ENCODE data around the gene ACSL3. TPM values are rescaled to one million over a fixed set of nuclear protein-coding genes. Genes with fewer than 3 reads are reported as not detected.
A peak's percentile ranks its signal among the peaks of the same experiment; 100 is the strongest.

The ACSL3 gene
- total RNA-seq, 1 experiment from 2014 or later = 100 TPM

DNA sequence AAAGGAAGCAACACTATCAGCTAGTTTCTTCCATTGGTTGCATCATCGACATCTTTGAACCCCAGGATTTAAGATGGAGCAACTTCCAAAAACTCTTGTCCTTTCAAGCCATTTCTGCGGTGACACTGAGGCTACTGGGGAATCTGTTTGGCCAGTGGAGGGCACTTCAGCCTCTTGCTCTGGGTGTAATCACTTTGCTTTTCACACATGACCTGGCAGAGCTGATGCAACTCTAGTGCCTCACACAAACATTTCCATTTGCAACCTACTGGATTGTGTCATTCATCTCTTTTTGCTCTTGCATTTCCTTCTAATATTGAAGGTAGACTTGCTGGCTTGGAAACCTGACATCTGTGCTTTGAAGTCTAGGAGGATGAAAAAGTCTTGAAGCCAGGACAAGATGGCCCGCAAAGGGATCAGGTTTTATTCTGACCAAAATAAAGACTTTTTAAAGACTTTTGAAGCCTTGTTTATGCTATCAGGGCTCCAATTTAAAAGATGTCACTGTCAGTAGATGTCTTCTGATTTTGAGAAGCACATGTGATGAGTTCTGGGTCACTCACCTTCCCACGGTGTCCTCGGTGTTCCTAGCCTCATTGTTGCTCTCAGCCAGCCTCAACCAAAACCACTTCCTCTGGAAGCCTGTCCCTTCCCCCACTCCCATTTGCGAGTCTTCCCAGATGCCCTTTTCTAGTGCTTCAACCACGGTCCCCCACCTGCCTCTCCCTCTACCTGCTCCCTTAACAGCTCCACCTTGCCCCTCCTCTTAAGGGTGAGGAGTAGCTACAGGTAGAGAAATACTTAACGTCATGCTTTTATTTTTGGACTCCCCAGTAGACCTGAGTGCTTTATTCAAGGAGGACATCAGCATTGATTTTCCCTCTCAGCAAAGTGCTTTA lies 121.4 kb downstream of the ACSL3 start:
- H3K4me3 Mint-ChIP-seq = no peak overlapping the region
- POLR2A ChIA-PET = no interaction called here
- TF ChIP-seq, protein P1, sequence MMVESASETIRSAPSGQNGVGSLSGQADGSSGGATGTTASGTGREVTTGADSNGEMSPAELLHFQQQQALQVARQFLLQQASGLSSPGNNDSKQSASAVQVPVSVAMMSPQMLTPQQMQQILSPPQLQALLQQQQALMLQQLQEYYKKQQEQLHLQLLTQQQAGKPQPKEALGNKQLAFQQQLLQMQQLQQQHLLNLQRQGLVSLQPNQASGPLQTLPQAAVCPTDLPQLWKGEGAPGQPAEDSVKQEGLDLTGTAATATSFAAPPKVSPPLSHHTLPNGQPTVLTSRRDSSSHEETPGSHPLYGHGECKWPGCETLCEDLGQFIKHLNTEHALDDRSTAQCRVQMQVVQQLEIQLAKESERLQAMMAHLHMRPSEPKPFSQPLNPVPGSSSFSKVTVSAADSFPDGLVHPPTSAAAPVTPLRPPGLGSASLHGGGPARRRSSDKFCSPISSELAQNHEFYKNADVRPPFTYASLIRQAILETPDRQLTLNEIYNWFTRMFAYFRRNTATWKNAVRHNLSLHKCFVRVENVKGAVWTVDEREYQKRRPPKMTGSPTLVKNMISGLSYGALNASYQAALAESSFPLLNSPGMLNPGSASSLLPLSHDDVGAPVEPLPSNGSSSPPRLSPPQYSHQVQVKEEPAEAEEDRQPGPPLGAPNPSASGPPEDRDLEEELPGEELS (CRISPR knock-in tag; IDR thresholded peaks at IDR 0.05) = no peak
- peak; percentile 99 for TF ChIP-seq GABPB1 (CRISPR knock-in tag; IDR thresholded peaks at IDR 0.05)
- no peak for TF ChIP-seq ETV6 (CRISPR knock-in tag; IDR thresholded peaks at IDR 0.05)
- TF ChIP-seq, protein P2, sequence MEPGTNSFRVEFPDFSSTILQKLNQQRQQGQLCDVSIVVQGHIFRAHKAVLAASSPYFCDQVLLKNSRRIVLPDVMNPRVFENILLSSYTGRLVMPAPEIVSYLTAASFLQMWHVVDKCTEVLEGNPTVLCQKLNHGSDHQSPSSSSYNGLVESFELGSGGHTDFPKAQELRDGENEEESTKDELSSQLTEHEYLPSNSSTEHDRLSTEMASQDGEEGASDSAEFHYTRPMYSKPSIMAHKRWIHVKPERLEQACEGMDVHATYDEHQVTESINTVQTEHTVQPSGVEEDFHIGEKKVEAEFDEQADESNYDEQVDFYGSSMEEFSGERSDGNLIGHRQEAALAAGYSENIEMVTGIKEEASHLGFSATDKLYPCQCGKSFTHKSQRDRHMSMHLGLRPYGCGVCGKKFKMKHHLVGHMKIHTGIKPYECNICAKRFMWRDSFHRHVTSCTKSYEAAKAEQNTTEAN (CRISPR knock-in tag; IDR thresholded peaks at IDR 0.05) = no peak
- TF ChIP-seq, protein P3, sequence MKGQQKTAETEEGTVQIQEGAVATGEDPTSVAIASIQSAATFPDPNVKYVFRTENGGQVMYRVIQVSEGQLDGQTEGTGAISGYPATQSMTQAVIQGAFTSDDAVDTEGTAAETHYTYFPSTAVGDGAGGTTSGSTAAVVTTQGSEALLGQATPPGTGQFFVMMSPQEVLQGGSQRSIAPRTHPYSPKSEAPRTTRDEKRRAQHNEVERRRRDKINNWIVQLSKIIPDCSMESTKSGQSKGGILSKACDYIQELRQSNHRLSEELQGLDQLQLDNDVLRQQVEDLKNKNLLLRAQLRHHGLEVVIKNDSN (CRISPR knock-in tag; IDR thresholded peaks at IDR 0.05) = 0 out of 2 replicates have a peak, but pooled peaks have one; percentile 28
- TF ChIP-seq, protein P4, sequence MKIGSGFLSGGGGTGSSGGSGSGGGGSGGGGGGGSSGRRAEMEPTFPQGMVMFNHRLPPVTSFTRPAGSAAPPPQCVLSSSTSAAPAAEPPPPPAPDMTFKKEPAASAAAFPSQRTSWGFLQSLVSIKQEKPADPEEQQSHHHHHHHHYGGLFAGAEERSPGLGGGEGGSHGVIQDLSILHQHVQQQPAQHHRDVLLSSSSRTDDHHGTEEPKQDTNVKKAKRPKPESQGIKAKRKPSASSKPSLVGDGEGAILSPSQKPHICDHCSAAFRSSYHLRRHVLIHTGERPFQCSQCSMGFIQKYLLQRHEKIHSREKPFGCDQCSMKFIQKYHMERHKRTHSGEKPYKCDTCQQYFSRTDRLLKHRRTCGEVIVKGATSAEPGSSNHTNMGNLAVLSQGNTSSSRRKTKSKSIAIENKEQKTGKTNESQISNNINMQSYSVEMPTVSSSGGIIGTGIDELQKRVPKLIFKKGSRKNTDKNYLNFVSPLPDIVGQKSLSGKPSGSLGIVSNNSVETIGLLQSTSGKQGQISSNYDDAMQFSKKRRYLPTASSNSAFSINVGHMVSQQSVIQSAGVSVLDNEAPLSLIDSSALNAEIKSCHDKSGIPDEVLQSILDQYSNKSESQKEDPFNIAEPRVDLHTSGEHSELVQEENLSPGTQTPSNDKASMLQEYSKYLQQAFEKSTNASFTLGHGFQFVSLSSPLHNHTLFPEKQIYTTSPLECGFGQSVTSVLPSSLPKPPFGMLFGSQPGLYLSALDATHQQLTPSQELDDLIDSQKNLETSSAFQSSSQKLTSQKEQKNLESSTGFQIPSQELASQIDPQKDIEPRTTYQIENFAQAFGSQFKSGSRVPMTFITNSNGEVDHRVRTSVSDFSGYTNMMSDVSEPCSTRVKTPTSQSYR (CRISPR knock-in tag; IDR thresholded peaks at IDR 0.05) = no peak
- TF ChIP-seq, protein P5, sequence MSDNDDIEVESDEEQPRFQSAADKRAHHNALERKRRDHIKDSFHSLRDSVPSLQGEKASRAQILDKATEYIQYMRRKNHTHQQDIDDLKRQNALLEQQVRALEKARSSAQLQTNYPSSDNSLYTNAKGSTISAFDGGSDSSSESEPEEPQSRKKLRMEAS (CRISPR knock-in tag; IDR thresholded peaks at IDR 0.05) = peak; percentile 38; the same call in 1 of the 2 replicates
- TF ChIP-seq IRF2 (CRISPR knock-in tag; IDR thresholded peaks at IDR 0.05; ENCODE audit: borderline replicate concordance, low read depth) = no peak
- ATAC-seq = peak; percentile 79
- H3K36me3 Mint-ChIP-seq = peaks cover 35% of the 10 kb centered on the region
- peak; percentile 46 for DNase-seq (ENCODE audit: low spot score)
- CTCF ChIA-PET = interaction anchor here (1.0 to 2.1 kb wide), 3 partner anchors 10 to 291 kb away, joined by 3 to 14 read pairs (median 10); no protein-coding TSS in a partner anchor
- peaks cover 40% of the 10 kb centered on the region for H3K9me3 Mint-ChIP-seq
- peaks cover 11% of the 10 kb centered on the region for H3K27me3 Mint-ChIP-seq (ENCODE audit: low read depth)
- H3K27ac Mint-ChIP-seq = no peak overlapping the region
- H3K4me1 Mint-ChIP-seq = peaks cover 30% of the 10 kb centered on the region

DNA sequence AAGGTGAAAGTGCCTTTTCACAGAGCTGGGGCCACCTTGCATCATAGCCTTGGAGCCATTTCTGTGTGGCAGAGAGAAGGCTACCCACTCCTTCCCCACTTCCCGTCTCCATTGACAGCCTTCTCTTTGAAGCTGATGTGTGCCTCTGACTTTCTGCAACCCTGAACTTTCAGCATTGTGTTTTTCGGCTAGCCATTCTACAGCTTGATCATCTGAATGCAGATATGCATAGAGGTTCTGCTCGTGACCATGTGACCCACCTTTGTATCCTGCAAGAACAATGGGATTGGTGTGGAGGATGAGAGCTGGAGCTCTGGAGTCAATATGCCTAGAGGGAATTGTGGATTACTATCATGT lies 122.1 kb downstream of the ACSL3 start:
- Mint-ChIP-seq H3K9me3 (peaks cover 44% of the 10 kb centered on the region), H3K4me3 (no peak overlapping the region), H3K4me1 (peaks cover 30% of the 10 kb centered on the region), H3K36me3 (peaks cover 39% of the 10 kb centered on the region), H3K27ac (no peak overlapping the region; the same call in 1 of the 2 replicates), H3K27me3 (ENCODE audit: low read depth) (peaks cover 11% of the 10 kb centered on the region)
- CTCF ChIA-PET = interaction anchor here (1.0 to 2.1 kb wide), 3 partner anchors 11 to 292 kb away, joined by 3 to 14 read pairs (median 10); no protein-coding TSS in a partner anchor
- no peak for TF ChIP-seq FOXP1 (CRISPR knock-in tag; IDR thresholded peaks at IDR 0.05; ENCODE audit: borderline replicate concordance)
- TF ChIP-seq, protein P6, sequence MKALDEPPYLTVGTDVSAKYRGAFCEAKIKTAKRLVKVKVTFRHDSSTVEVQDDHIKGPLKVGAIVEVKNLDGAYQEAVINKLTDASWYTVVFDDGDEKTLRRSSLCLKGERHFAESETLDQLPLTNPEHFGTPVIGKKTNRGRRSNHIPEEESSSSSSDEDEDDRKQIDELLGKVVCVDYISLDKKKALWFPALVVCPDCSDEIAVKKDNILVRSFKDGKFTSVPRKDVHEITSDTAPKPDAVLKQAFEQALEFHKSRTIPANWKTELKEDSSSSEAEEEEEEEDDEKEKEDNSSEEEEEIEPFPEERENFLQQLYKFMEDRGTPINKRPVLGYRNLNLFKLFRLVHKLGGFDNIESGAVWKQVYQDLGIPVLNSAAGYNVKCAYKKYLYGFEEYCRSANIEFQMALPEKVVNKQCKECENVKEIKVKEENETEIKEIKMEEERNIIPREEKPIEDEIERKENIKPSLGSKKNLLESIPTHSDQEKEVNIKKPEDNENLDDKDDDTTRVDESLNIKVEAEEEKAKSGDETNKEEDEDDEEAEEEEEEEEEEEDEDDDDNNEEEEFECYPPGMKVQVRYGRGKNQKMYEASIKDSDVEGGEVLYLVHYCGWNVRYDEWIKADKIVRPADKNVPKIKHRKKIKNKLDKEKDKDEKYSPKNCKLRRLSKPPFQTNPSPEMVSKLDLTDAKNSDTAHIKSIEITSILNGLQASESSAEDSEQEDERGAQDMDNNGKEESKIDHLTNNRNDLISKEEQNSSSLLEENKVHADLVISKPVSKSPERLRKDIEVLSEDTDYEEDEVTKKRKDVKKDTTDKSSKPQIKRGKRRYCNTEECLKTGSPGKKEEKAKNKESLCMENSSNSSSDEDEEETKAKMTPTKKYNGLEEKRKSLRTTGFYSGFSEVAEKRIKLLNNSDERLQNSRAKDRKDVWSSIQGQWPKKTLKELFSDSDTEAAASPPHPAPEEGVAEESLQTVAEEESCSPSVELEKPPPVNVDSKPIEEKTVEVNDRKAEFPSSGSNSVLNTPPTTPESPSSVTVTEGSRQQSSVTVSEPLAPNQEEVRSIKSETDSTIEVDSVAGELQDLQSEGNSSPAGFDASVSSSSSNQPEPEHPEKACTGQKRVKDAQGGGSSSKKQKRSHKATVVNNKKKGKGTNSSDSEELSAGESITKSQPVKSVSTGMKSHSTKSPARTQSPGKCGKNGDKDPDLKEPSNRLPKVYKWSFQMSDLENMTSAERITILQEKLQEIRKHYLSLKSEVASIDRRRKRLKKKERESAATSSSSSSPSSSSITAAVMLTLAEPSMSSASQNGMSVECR (CRISPR knock-in tag; IDR thresholded peaks at IDR 0.05; ENCODE audit: borderline replicate concordance) = no peak
- no peak for TF ChIP-seq NFATC4 (CRISPR knock-in tag; IDR thresholded peaks at IDR 0.05)
- TF ChIP-seq, protein P7, sequence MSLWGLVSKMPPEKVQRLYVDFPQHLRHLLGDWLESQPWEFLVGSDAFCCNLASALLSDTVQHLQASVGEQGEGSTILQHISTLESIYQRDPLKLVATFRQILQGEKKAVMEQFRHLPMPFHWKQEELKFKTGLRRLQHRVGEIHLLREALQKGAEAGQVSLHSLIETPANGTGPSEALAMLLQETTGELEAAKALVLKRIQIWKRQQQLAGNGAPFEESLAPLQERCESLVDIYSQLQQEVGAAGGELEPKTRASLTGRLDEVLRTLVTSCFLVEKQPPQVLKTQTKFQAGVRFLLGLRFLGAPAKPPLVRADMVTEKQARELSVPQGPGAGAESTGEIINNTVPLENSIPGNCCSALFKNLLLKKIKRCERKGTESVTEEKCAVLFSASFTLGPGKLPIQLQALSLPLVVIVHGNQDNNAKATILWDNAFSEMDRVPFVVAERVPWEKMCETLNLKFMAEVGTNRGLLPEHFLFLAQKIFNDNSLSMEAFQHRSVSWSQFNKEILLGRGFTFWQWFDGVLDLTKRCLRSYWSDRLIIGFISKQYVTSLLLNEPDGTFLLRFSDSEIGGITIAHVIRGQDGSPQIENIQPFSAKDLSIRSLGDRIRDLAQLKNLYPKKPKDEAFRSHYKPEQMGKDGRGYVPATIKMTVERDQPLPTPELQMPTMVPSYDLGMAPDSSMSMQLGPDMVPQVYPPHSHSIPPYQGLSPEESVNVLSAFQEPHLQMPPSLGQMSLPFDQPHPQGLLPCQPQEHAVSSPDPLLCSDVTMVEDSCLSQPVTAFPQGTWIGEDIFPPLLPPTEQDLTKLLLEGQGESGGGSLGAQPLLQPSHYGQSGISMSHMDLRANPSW (CRISPR knock-in tag; conservative IDR thresholded peaks at IDR 0.05; ENCODE audit: low read depth) = no peak
- no peak for ATAC-seq
- POLR2A ChIA-PET = no interaction called here
- DNase-seq (ENCODE audit: low spot score) = no peak

Measured in WTC11 (cell line).